Chondrocyte (in vitro differentiated cells): Measurements from ENCODE around the gene HPSE2. TPM values are rescaled to one million over a fixed set of nuclear protein-coding genes. Genes with fewer than 3 reads are reported as not detected.
"Not testable (repeated sequence)": the region's sequence is repeated elsewhere in the genome, so short reads cannot be mapped to it uniquely, and the experiment has no call there.

Experiments
- DNase-seq: peaks from one replicate; pipeline ENCODE4 v3.0.0; 2021; ENCODE audit warnings: mixed read lengths, low spot score
- H3K27ac Mint-ChIP-seq: one replicate; pipeline ENCODE4 v1.8.0; 2021; ENCODE audit warnings: mild to moderate bottlenecking, moderate library complexity, mixed read lengths; ENCODE audit not compliant: unreplicated experiment
- H3K27me3 Mint-ChIP-seq: 2 replicates; pipeline ENCODE4 v1.8.0; 2021; ENCODE audit warnings: low read depth, mixed read lengths
- H3K36me3 Mint-ChIP-seq: 2 replicates; pipeline ENCODE4 v1.8.0; 2021; ENCODE audit warnings: low read depth, mixed read lengths
- H3K4me1 Mint-ChIP-seq: 2 replicates; pipeline ENCODE4 v1.8.0; 2021; ENCODE audit warnings: low read depth, mild to moderate bottlenecking, mixed read lengths
- H3K4me3 Mint-ChIP-seq: one replicate; pipeline ENCODE4 v1.8.0; 2021; ENCODE audit warnings: mild to moderate bottlenecking, moderate library complexity, mixed read lengths; ENCODE audit not compliant: unreplicated experiment
- H3K9me3 Mint-ChIP-seq: 2 replicates; pipeline ENCODE4 v1.8.0; 2021; ENCODE audit warnings: low read depth, mixed read lengths
- CTCF ChIP-seq: fragments of 200-600 bp; sonication (generic); IDR thresholded peaks from 2 replicates; pipeline ENCODE4 v1.5.0; 2021; ENCODE audit warnings: antibody characterized with exemption, mild to moderate bottlenecking, moderate library complexity
- total RNA-seq: library from RNA; stranded (reverse); gene quantifications from 3 replicates; pipeline ENCODE4 v1.2.1, GENCODE V29; 2021

Gene HPSE2
- total RNA-seq, 1 donor from 2014 or later: not detected

GRCh38 chr10:98994030-98994429 is 241.6 kb downstream of the HPSE2 start:
- H3K27me3 Mint-ChIP-seq: no peaks in the 10 kb centered on the region
- H3K4me1 Mint-ChIP-seq: no peaks in the 10 kb centered on the region
- DNase-seq: no peak
- no peak overlapping the region for H3K27ac Mint-ChIP-seq
- no peaks in the 10 kb centered on the region for H3K36me3 Mint-ChIP-seq
- H3K4me3 Mint-ChIP-seq: no peak overlapping the region
- TF ChIP-seq CTCF: no peak
- peaks cover 6% of the 10 kb centered on the region for H3K9me3 Mint-ChIP-seq

GRCh38 chr10:98983751-98984150 is 251.9 kb downstream of the HPSE2 start:
- not testable (repeated sequence) for H3K9me3 Mint-ChIP-seq, DNase-seq, H3K4me1 Mint-ChIP-seq, H3K4me3 Mint-ChIP-seq, H3K27me3 Mint-ChIP-seq, H3K36me3 Mint-ChIP-seq, H3K27ac Mint-ChIP-seq

- no peak for TF ChIP-seq CTCF
- H3K9me3 Mint-ChIP-seq: peaks cover 7% of the 10 kb centered on the region
- H3K36me3 Mint-ChIP-seq: no peaks in the 10 kb centered on the region
- H3K4me1 Mint-ChIP-seq: no peaks in the 10 kb centered on the region
- DNase-seq: no peak
- H3K27me3 Mint-ChIP-seq: peaks cover 1% of the 10 kb centered on the region
- H3K4me3 Mint-ChIP-seq: no peak overlapping the region
- no peak overlapping the region for H3K27ac Mint-ChIP-seq
Measured at GRCh38 chr10:98980353-98980752, 255.3 kb downstream of the HPSE2 start.

GRCh38 chr10:98971464-98971863 is 264.2 kb downstream of the HPSE2 start:
- Mint-ChIP-seq H3K27ac (no peak overlapping the region), H3K4me3 (no peak overlapping the region)

GRCh38 chr10:98967601-98968000 is 268.1 kb downstream of the HPSE2 start:
- H3K4me3 Mint-ChIP-seq: no peak overlapping the region
- peaks cover 2% of the 10 kb centered on the region for H3K27me3 Mint-ChIP-seq
- no peak for TF ChIP-seq CTCF
- no peaks in the 10 kb centered on the region for H3K36me3 Mint-ChIP-seq
- no peak for DNase-seq
- H3K4me1 Mint-ChIP-seq: no peaks in the 10 kb centered on the region
- peaks cover 3% of the 10 kb centered on the region for H3K9me3 Mint-ChIP-seq
- no peak overlapping the region for H3K27ac Mint-ChIP-seq

More at GRCh38 chr10:98971464-98971863, 264.2 kb downstream of the HPSE2 start:
- no peak for TF ChIP-seq CTCF
- no peaks in the 10 kb centered on the region for H3K36me3 Mint-ChIP-seq
- peaks cover 2% of the 10 kb centered on the region for H3K27me3 Mint-ChIP-seq
- H3K4me1 Mint-ChIP-seq: no peaks in the 10 kb centered on the region
- peaks cover under 1% of the 10 kb centered on the region for H3K9me3 Mint-ChIP-seq
- DNase-seq: no peak

GRCh38 chr10:98963608-98964007 is 272.0 kb downstream of the HPSE2 start:
- no peak for DNase-seq
- Mint-ChIP-seq H3K9me3 (peaks cover 3% of the 10 kb centered on the region), H3K27me3 (no peaks in the 10 kb centered on the region), H3K4me3 (no peak overlapping the region), H3K36me3 (no peaks in the 10 kb centered on the region), H3K4me1 (no peaks in the 10 kb centered on the region), H3K27ac (no peak overlapping the region)
- no peak for TF ChIP-seq CTCF
